Activated CD4-positive, alpha-beta T cell treated with anti-CD3 and anti-CD28 coated beads, Interleukin-2, amount 50 U/mL, for 24 hours (primary cell): ENCODE results near the gene DYSF.

ENCODE experiments used
- DNase-seq, 2 donors: peaks; one replicate each; pipeline ENCODE4 v3.0.0-alpha.2; 2020; ENCODE audit warnings: low read depth in 1 of 2, low spot score in 1 of 2

The DYSF gene

DNA sequence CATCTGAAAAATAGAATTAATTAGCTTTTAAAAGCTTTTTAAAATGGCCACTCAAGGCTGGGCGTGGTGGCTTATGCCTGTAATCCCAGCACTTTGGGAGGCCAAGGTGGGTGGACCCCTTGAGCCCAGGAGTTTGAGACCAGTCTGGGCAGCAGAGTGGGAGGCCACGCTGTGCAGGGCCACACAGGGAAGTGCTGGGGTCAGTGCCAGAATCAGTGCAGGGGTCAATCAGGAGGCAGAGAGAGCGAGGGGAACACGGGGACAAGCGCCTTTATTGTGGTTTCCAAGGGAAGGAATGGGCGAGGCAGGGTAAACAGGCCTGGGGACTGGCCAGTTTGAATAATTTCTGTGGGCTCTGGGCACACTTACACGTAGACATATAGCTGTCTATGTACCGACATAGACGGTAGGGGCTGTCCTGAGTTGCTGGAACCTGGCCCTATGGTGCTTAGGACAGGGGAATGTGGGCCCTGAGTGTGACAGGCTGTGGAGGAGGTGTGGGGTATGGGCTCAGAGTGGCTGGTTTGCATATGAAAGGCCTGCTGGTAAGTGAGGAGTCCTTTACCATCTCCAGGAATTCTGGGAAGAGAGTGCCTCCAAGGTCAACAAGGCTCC is 42.9 kb downstream of the DYSF start:
- DNase-seq, result no peak

DNA sequence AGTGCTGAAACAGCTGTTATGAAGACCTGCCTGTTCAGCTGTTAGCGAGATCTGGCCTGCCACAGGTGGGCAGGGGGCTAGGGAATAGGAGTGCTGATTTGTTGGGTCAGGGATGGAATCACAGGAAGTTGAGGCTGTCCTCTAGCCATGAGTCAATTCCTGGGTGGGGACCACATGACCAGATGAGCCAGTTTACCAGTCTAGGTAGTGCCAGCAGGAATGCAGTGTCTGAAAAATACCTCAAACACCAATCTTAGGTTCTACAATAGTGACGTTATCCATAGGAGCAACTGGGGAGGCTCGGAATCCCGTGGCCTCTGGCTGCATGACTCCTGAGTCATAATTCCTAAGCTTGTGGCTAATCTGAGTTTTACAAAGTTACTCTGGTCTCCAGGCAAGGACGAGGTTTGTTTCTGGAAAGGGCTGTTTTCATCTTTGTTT is 44.9 kb downstream of the DYSF start:
- no peak for DNase-seq

DNA sequence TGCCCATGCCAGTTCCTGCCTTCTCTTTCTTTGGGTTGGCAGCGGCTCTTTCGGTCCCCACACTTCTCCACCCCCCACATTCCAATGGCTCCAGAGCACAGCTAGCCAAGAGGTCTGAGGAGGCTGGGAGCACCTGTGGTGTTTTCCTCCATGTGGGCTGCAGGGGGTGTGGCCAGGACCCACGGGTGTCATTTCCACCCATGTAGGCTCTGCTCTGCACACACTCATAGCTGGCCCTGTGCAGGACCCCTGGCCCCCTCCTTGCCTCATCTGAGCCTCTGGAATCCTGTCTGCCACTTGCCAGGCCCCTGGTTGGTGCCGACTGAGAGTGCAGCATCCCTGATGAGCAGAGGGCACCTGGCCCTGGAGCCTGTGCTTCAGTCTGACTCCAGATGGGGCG is 46.3 kb downstream of the DYSF start:
- no peak for DNase-seq

DNA sequence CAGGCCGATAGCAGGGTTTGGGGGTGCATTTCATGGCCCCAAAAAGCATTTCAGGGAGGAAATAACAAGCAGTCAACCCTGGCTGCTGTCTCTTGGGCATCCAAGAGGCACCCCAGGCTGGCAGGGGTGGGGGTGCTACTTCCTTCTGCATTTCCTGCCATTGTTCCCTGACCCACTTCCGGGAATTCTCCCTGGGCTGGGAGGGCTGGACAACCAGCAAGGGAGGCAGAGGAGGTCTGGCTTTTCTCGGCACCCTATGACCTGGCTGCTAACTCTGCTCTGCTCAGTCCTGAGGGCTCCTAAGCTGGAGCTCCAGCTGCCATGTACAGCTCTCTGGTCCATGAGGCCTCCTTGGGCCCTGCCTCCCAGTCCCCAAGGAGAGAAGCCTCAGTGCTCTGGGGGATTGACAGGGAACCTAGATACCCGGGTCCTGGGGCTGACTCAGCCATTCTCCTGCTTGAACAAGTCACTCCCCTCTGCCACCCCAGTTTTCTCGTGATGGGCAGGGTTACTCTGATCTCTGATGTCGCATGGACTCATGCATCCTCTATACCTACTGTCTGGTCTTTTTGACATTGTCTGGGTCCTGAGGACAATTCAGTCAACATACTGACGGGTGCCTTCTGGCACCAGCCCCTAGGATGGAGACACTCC is 47.2 kb downstream of the DYSF start:
- no peak for DNase-seq

DNA sequence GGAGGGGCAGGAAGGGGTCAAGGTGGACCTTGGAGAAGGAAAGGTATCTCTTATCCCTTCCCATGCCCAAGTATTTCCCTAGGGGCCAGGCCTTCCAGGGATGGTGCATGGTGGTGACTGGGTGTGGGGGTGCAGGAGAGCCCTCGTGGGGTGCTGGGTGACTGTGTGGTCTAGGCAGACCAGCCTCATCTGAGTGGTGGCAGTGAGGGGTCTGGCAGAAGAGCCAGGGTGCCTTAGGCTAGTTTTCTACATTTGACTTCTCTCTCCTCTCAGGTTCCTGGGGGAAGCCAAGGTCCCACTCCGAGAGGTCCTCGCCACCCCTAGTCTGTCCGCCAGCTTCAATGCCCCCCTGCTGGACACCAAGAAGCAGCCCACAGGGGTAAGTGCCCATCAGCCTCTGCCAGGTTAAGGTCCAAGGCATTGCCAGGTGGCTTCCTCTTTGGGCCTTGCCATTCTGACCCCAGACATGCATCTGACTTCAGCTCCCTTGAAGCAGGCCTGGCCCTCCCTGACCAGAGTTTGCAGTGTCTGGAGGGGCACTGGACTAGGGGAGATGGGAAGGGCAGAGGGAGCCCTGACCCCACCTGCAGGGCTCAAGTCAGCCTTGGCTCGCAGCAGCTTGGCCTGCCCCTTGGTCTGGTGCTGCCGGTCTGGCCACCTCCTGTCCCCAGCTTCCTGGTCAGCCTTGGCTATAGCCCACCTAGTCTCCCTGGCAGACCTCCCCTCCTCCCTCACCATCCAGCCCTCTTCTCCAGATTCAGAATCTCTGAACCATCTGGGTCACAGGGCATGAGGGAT is 49.8 kb downstream of the DYSF start:
- no peak for DNase-seq

DNA sequence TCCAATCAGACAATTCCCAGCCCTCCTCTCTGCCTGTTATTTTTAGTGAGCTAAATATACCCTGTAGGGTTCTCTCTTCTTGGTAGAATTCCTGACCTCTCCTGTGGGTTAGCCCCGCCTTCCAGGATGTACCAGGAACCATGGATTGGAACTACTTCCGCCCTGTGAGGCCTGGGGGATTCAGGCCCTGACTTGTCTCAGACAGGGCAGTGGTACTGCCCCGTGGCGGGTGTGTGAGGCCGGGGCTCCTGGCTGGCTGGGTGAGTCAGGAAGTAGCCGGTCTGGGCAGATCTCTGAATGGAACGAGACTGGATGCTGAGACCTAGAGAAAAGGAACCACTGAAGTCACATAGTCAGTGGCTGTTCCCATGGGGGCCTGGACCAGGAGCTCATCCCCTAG is 50.5 kb downstream of the DYSF start:
- no peak for DNase-seq

DNA sequence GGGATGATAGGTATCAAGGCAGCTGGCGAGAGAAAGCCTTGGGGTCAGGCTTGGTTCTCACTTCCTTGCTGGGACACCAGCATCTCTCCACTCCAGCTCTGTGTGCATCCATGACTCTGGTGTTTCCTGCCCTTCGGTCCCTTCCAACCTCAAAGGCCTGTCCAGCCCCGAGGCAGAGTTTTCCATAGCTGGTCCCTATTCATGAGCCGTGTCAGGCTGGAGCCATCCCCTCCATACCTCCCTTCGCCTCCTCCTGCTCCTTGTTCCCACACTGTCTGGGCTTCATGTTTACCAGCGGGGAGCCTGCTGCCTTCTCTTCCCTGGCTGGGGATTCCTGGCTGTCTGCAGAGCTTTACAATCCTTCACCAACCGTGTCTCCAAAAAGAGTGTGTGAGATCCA is 51.2 kb downstream of the DYSF start:
- no peak for DNase-seq

DNA sequence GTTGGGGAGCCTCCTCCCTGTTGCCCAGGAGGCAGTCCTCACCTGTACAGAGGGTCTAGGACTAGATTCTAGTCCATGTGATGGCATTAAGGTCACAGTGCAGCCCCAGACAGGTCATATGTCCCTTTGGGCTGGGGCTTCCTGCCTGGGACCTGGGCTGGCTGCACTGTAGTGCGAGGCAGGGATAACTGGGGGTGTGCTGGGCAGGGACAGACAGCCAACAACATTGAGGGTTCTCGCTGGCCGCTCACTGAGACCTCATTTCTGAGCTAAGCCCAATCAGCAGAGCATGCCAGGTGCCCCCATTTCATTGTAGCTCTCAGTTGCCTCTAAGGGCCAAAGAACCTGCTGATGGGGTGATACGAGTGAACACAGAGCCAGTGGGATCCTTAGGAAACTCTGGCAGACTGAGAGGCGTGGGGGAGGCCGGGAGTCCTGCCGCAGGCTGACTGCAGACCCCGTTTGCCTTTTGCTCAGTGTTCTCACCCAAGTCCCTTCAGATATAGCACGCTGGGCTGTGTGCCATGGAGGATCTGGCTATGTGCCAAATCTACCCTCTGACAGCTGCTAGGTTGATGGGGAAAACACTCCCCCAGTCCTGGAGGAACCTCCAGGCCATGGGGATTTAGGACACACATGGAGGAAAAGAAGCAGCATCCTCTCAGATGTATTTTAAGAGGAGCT is 51.9 kb downstream of the DYSF start:
- no peak for DNase-seq

DNA sequence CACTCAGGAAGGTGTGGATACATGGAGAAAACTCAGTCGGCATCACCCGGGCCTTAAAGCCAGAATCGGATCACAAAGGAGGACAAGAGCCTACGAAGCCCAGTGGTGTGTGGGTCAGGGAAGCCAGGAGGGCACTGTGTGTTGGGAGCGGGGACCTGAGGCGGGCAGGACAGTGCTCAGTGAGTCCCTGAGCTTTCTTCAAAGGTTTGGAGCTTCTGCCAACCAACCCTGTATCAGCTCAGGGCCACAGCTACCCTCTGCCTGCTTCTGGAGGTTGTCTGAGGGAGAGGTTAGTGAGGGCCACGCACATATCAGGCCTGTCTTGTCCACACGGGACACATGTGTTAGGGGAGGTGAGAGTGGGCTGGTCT is 52.4 kb downstream of the DYSF start:
- DNase-seq, result no peak

DNA sequence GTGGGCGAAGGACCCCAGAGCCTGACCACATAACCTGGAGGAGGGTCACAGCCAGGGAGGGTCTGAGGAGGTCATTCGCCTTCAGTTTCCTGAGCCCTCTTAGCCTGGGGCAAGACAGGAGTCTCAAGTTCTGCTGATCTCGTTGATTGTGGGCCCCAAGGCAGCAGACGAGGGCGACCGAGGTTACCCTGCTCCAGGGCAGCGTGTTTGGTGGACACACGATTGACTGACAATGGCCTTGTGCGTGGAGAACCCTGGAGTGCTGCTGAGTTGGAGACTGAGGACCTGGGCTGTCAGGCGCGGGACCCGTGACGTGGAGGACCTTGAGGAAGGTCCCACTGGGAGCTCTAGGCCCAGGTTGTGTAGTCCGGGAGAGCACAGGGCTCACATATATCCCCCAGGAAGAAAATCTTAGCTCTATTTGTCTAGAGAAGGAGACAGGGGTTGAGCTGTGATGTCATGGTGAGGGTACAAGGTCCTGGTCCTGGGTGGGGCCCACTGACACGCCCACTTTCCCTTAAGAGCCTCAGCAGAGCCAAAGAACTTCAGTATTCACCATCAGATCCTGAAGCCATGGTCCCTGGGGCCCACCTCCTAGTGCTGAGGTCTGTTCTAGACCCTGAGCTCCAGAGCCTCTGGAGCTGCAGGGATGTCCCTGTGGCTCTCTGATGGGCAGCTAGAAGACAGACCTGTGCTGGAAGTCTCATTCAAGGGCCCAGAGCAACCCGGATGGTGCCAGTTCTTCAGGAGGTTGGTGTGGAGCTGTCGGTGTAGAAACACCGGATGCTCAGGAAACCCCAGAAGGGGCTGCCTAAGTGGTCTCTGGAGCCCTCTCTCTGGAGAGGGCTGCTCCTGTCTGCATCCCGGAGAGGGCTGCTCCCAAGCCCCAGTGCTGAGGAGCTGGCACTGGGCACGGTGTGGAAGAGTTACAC is 53.1 kb downstream of the DYSF start:
- DNase-seq, result no peak

DNA sequence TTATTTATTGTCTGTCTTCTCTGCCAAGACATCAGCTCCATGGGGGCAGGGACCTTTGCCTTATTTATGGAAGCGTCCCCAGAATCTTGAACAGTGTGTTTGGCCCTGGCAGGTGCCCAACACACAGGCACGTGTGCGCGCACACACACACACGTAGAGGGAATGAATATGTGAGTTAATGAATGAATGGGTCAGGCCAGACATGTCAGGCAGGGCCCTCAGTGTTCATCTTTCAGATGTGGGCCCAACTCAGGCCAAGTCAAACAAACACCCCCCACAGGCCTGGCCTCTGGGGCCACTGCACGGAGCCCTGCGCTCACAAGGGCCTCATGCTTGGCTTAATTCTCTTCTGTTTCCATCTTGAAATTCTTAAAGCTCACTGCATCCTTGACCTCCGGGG is 54.1 kb downstream of the DYSF start:
- no peak for DNase-seq

DNA sequence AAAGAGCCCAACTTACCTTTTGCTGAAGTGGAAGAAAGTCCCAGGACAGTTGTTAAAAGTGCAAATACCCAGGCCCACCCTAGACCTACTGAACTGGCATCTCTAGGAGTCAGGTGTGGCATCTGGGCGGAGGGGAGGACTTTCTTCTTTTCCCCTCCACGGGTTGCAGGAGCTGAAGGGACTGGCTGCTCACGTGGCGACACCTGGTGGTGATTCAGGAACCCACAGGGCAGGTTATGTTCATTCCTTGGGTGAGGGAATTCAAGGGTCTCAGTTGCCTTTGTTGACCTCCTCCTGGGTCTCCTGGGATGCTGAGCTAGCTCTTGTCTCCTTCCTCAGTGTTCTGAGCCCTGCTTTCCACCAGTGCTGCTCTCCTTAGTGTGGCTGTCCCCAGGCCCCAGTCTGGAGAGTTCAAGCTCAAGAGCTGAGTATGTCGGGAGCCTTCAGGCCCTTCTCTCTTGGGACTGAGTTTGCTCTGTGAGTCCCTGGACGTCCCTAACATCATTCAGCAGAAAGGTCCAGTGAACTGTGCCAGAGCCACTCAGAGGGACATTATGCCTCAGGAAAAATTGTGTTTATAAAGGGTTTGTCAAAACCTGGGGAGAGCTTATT is 56.9 kb downstream of the DYSF start:
- DNase-seq, result peak; percentile 51 to 69

DNA sequence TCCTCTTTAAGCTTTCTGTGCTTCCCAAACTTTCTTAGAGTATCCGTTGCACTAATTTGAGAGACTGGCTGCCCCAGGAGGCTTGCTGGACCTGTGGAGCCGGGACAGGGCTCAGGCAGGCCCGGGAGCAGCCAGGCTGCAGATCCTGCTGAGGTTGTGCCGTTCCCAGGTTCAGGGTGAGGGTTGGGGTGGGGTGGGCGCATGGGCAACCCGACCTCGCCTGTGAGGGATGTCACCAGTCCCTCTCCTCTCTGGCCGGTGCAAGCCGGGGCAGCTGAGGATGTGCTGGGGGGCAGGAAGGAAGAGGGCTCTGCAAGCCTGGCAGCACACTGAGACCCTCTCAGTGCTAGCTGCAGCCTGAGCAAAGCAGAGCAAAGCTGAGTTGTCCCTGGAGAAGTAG is 57.6 kb downstream of the DYSF start:
- no peak for DNase-seq

DNA sequence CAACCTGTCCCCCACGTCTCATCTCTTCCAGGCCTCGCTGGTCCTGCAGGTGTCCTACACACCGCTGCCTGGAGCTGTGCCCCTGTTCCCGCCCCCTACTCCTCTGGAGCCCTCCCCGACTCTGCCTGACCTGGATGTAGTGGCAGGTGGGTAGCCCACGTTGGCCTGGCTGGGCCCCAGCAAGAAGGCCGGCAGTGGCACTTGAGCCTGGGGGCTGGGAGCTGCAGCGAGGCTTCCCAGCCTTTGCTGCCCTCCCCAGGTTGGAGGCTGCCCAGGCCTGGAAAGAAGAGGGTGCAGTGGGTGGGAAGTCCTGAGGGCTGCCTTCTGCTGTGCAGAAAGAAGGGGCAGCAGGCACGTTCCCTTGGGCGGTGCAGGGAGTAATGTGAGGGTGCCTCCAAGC is 58.4 kb downstream of the DYSF start:
- DNase-seq, result no peak

DNA sequence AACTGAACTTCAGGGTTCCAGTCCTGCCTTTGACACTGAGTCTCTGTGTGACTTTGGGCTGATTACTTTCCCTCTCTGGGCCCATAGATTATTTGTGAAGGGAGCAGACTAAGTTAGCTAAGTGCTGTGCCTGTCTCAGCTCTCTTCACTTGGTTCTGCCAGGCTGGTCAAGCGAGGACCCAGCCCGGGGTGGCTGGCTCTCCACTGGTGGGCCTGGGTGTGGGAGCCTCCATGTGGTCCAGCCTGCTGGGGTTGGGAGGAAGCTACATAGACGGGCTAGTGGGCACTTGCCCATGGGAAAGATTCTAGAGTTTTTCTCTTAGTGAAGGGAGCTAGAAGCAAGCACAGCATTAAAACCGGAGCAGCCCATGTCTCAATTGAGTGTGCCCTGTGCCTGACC is 59.0 kb downstream of the DYSF start:
- DNase-seq, result no peak

DNA sequence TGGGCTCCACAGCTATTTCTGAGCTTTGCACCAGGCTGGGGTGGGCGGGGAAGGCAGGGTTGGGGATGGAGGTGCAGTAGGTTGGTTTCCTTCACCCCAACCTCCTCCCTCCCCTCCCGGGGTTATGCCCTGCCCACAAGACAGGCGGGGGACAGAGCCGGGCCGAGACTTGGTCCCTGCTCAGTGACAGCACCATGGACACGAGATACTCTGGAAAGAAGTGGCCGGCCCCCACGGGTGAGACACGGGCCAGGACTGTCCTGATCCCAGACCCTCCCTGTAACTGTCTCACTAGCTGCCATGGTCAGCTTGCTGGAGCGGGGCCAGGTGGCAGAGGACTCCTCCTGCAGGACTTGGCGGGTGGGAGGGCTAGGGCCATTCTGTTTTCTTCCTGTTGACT is 59.7 kb downstream of the DYSF start:
- DNase-seq, result no peak

DNA sequence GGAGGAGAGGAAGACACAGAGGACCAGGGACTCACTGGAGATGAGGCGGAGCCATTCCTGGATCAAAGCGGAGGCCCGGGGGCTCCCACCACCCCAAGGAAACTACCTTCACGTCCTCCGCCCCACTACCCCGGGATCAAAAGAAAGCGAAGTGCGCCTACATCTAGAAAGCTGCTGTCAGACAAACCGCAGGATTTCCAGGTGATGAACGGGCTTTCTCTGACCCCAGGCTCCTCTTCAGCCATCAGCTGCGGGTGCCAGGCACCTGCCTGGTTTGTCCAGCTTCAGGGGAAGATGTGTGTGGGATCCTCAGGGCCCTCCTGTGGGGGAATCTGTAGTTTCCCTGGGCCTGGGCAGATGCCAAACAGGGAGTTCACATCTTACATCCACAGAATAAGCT is 60.4 kb downstream of the DYSF start:
- DNase-seq, result no peak

DNA sequence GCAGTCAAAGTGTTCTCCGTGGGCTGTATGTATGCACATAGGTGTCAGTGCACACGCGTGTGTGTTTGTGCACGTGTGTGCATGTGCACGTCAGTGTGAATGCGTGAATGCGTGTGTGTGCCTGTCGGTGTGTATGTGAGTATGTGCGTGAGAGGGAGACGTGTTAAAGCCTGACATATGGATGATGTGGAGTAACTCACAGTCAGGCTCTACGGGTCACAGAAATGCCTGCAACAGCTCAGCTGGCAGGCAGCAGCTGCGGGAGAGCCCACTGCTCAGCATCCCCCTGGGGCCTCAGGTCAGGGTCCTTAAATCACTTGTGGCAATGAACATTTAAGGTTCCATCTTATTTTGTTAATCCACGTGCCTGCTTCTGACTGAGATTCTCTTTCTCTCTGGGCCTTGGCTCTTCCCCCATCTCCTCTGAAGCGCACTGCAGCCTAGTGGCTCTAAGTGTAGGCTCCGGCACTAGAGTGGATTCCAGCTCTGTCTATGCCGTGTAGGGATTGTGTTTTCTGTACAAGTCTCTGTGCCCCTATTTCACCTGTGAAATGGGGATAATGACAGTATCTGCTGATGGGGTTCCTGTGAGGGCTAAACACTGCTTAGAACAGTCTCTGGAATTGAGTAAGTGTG is 63.0 kb downstream of the DYSF start:
- no peak for DNase-seq

DNA sequence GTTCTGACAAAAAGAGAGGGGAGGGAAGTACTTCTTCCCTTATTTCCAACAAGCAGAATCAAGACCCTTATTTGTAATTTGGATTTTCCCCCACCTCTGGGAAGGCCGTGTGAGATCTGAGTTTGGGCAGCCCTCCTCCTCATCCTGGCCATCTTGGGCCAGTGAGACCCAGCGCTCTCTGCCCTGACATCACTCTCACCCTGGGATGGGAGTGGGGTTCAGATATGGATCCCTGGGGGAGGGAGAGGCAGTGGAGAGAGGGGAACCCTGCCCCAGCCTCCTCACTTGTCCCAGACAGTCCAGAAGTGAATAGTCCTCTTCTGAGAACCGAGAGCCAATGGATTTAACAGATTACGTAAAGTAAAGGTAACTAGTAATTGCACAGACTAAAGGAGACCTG is 64.5 kb downstream of the DYSF start:
- DNase-seq, result no peak

DNA sequence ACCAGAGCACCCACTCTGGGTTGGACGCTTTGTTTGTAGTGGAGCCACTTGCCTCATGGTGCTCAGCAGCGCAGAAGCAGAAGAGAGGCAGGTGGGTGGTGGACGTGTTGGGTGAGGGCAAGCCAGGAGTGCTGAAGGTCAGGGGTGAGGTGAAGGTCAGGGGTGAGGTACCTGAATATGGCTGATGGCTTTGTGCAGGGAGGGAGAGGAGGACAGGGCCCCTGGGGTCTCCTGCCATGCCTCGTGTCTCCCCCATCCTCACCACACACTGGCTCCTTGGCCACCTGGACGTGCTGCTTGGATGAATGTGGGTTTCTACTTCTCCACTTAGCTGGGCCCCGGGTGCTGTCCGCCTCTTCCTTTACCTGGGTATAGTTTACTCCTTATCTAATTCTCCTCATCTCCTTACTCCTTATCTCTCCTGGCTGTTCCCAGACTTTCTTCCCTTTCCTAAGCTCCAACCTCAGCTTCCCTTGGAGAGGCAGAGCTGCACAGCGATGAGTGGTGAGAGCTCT is 68.1 kb downstream of the DYSF start:
- no peak for DNase-seq
